ENCODE measurements around the gene USF2.

Gene USF2

GRCh38 chr19:35329323-35329722 is 60.6 kb downstream of the USF2 start:
- DNase-seq: no peak

Data from stimulated activated CD4-positive, alpha-beta T cell treated with anti-CD3 and anti-CD28 coated beads, Interleukin-1b, Interleukin-23, amount 100 ng/mL, for 48 hours (primary cell).